Neural progenitor cell (in vitro differentiated cells): ENCODE measurements around the gene PACRG. TPM values are rescaled to one million over a fixed set of nuclear protein-coding genes. Genes with fewer than 3 reads are reported as not detected.

Source experiments
- DNase-seq: peaks from one replicate; pipeline ENCODE4 v3.0.0-alpha.2; 2016; ENCODE audit warnings: low spot score
- H2AFZ ChIP-seq: fragments of 200-600 bp; sonication (generic); replicated peaks from 2 replicates; pipeline ENCODE4 v1.6.1; 2016; ENCODE audit warnings: antibody characterized with exemption
- H3F3A ChIP-seq: fragments of 200-600 bp; sonication (generic); 2 replicates; pipeline ENCODE4 v1.6.1; 2016; ENCODE audit warnings: antibody characterized with exemption, low read depth
- H3K27ac ChIP-seq: fragments of 200-600 bp; sonication (generic); 2 replicates; pipeline ENCODE4 v1.5.1; 2016; ENCODE audit warnings: mild to moderate bottlenecking
- H3K27me3 ChIP-seq: fragments of 200-600 bp; sonication (generic); 2 replicates; pipeline ENCODE4 v1.6.1; 2016; ENCODE audit warnings: mild to moderate bottlenecking, moderate library complexity
- H3K36me3 ChIP-seq: fragments of 200-600 bp; sonication (generic); 2 replicates; pipeline ENCODE4 v1.5.1; 2016
- H3K4me1 ChIP-seq: fragments of 200-600 bp; sonication (generic); 2 replicates; pipeline ENCODE4 v1.6.1; 2016; ENCODE audit warnings: mixed run types
- H3K4me2 ChIP-seq: fragments of 200-600 bp; sonication (generic); 2 replicates; pipeline ENCODE4 v1.6.1; 2016
- H3K4me3 ChIP-seq: fragments of 200-600 bp; sonication (generic); 2 replicates; pipeline ENCODE4 v1.5.1; 2016
- H3K79me2 ChIP-seq: fragments of 200-600 bp; sonication (generic); 2 replicates; pipeline ENCODE4 v1.6.1; 2016; ENCODE audit warnings: low read depth
- H3K9ac ChIP-seq: fragments of 200-600 bp; sonication (generic); 2 replicates; pipeline ENCODE4 v1.6.1; 2016
- H3K9me3 ChIP-seq: fragments of 200-600 bp; sonication (generic); 2 replicates; pipeline ENCODE4 v1.5.1; 2016; ENCODE audit warnings: low read depth
- H4K20me1 ChIP-seq: fragments of 200-600 bp; sonication (generic); 2 replicates; pipeline ENCODE4 v1.6.1; 2016; ENCODE audit warnings: low read depth
- H3K27ac Mint-ChIP-seq: 3 replicates; pipeline ENCODE4 v1.8.0; 2021; ENCODE audit warnings: mixed read lengths
- H3K27me3 Mint-ChIP-seq: 2 replicates; pipeline ENCODE4 v1.8.0; 2022; ENCODE audit warnings: low read depth, mild to moderate bottlenecking, inconsistent platforms, moderate library complexity, mixed read lengths; ENCODE audit not compliant: insufficient read depth
- H3K36me3 Mint-ChIP-seq: 3 replicates; pipeline ENCODE4 v1.8.0; 2021; ENCODE audit warnings: mixed read lengths
- H3K4me1 Mint-ChIP-seq: 3 replicates; pipeline ENCODE4 v1.8.0; 2021; ENCODE audit warnings: mixed read lengths
- H3K4me3 Mint-ChIP-seq: 3 replicates; pipeline ENCODE4 v1.8.0; 2021; ENCODE audit warnings: mild to moderate bottlenecking, moderate library complexity, mixed read lengths
- H3K9me3 Mint-ChIP-seq: 3 replicates; pipeline ENCODE4 v1.8.0; 2020; ENCODE audit warnings: mixed read lengths
- CTCF ChIP-seq: fragments of 200-600 bp; sonication (generic); IDR thresholded peaks from 2 replicates; pipeline ENCODE4 v1.5.1; 2017; ENCODE audit warnings: antibody characterized with exemption, mild to moderate bottlenecking
- EZH2 ChIP-seq: fragments of 200-600 bp; sonication (generic); IDR thresholded peaks from 2 replicates; pipeline ENCODE4 v1.6.1; 2017; ENCODE audit warnings: antibody characterized with exemption, mild to moderate bottlenecking, moderate library complexity
- EZH2phosphoT487 ChIP-seq: fragments of 200-600 bp; sonication (generic); IDR thresholded peaks from 2 replicates; pipeline ENCODE4 v1.6.1; 2017; ENCODE audit warnings: antibody characterized with exemption
- total RNA-seq: library from RNA; depleted of rRNA; stranded (reverse); fragments of >200 nt; gene quantifications from 2 replicates; pipeline ENCODE4 v1.2.3, GENCODE V29; 2015; ENCODE audit warnings: low replicate concordance

Gene PACRG
- total RNA-seq, 1 donor from 2014 or later = 0.30 TPM

- H3K36me3 ChIP-seq = no peaks in the 10 kb centered on the region
- no peak overlapping the region for H3K9ac ChIP-seq
- peak overlapping the region; percentile 18 for H3K27ac Mint-ChIP-seq
- H3K9me3 Mint-ChIP-seq = no peaks in the 10 kb centered on the region
- no peak overlapping the region for H3K4me3 Mint-ChIP-seq
- DNase-seq = no peak
- no peak overlapping the region for H2AFZ ChIP-seq
- H3K4me1 Mint-ChIP-seq = peaks cover 50% of the 10 kb centered on the region
- no peaks in the 10 kb centered on the region for H3K9me3 ChIP-seq
- no peaks in the 10 kb centered on the region for H3K79me2 ChIP-seq
- no peaks in the 10 kb centered on the region for H4K20me1 ChIP-seq
- no peaks in the 10 kb centered on the region for H3K27me3 ChIP-seq
- H3K27me3 Mint-ChIP-seq = peaks cover 10% of the 10 kb centered on the region
- H3K36me3 Mint-ChIP-seq = peaks cover 2% of the 10 kb centered on the region
- H3K27ac ChIP-seq = no peak overlapping the region
- H3K4me1 ChIP-seq = peaks cover 18% of the 10 kb centered on the region
- no peaks in the 10 kb centered on the region for H3F3A ChIP-seq
- H3K4me3 ChIP-seq = no peak overlapping the region
- no peak overlapping the region for H3K4me2 ChIP-seq
- no peak for TF ChIP-seq CTCF
- no peak for TF ChIP-seq EZH2phosphoT487
- TF ChIP-seq EZH2 = no peak
Measured at GRCh38 chr6:163327921-163328320, 600.1 kb downstream of the PACRG start.

GRCh38 chr6:163328411-163328810 is 600.6 kb downstream of the PACRG start:
- H3K79me2 ChIP-seq = no peaks in the 10 kb centered on the region
- no peaks in the 10 kb centered on the region for H3F3A ChIP-seq
- TF ChIP-seq EZH2 = no peak
- TF ChIP-seq CTCF = no peak
- no peak for TF ChIP-seq EZH2phosphoT487
- H4K20me1 ChIP-seq = no peaks in the 10 kb centered on the region
- Mint-ChIP-seq H3K4me1 (peaks cover 48% of the 10 kb centered on the region), H3K36me3 (peaks cover 2% of the 10 kb centered on the region), H3K27me3 (peaks cover 10% of the 10 kb centered on the region), H3K4me3 (no peak overlapping the region), H3K9me3 (no peaks in the 10 kb centered on the region), H3K27ac (peak overlapping the region; percentile 18)
- no peak overlapping the region for H3K4me2 ChIP-seq
- H3K4me1 ChIP-seq = peaks cover 18% of the 10 kb centered on the region
- H2AFZ ChIP-seq = no peak overlapping the region
- H3K4me3 ChIP-seq = no peak overlapping the region
- H3K27me3 ChIP-seq = no peaks in the 10 kb centered on the region
- no peaks in the 10 kb centered on the region for H3K9me3 ChIP-seq
- no peak overlapping the region for H3K9ac ChIP-seq
- H3K27ac ChIP-seq = no peak overlapping the region
- no peaks in the 10 kb centered on the region for H3K36me3 ChIP-seq
- DNase-seq = no peak

- Histone ChIP-seq H3K79me2 (no peaks in the 10 kb centered on the region), H3K27ac (no peak overlapping the region), H4K20me1 (no peaks in the 10 kb centered on the region), H3K4me1 (peaks cover 11% of the 10 kb centered on the region), H2AFZ (peak overlapping the region; percentile 20), H3F3A (no peaks in the 10 kb centered on the region), H3K4me2 (no peak overlapping the region), H3K27me3 (no peaks in the 10 kb centered on the region), H3K9me3 (no peaks in the 10 kb centered on the region), H3K9ac (no peak overlapping the region), H3K4me3 (no peak overlapping the region), H3K36me3 (no peaks in the 10 kb centered on the region)
- H3K27ac Mint-ChIP-seq = peak overlapping the region; percentile 98
- peaks cover 10% of the 10 kb centered on the region for H3K27me3 Mint-ChIP-seq
- TF ChIP-seq EZH2phosphoT487 (no peak), CTCF (no peak), EZH2 (no peak)
- no peak overlapping the region for H3K4me3 Mint-ChIP-seq
- H3K9me3 Mint-ChIP-seq = no peaks in the 10 kb centered on the region
- H3K36me3 Mint-ChIP-seq = peaks cover 2% of the 10 kb centered on the region
- peaks cover 39% of the 10 kb centered on the region for H3K4me1 Mint-ChIP-seq
- DNase-seq = no peak
Measured at GRCh38 chr6:163329991-163330390, 602.2 kb downstream of the PACRG start.
